SK-N-MC (cell line): ENCODE results near the gene C1QTNF3.

Source experiments
- EZH2 ChIP-seq: fragments of 200-600 bp; sonication (generic); IDR thresholded peaks from one replicate; pipeline ENCODE4 v1.6.1; 2017; ENCODE audit warnings: antibody characterized with exemption
- POLR2AphosphoS5 ChIP-seq: IDR thresholded peaks from 2 replicates; pipeline ENCODE4 v1.6.1; 2012; ENCODE audit warnings: mild to moderate bottlenecking, low read depth, low read length, borderline replicate concordance

GRCh38 chr5:34051374-34051980 lies 8.5 kb upstream of the C1QTNF3 start:
- TF ChIP-seq POLR2AphosphoS5 = no peak
- no peak for TF ChIP-seq EZH2
